B cell (primary cell): Measurements from ENCODE around the gene CHCHD6. TPM values are rescaled to one million over a fixed set of nuclear protein-coding genes. Genes with fewer than 3 reads are reported as not detected.

Source experiments
- ATAC-seq: fragments of 200-7000 bp; cut with Tn5 transposase; one replicate; pipeline ENCODE4 v1.10.0; 2021; ENCODE audit warnings: low read depth, mild to moderate bottlenecking, moderate number of reproducible peaks, moderate library complexity
- CTCF ChIA-PET: fragments of 350-600 bp; sonication (Branson Sonifier 250); formaldehyde crosslinking; loops from one replicate; lab custom pipeline; 2021; ENCODE audit warnings: antibody characterized with exemption, inconsistent platforms; lab: Charles Lee
- POLR2A ChIA-PET: fragments of 350-600 bp; sonication (Branson Sonifier 250); formaldehyde crosslinking; loops from one replicate; lab custom pipeline; 2021; ENCODE audit warnings: antibody characterized with exemption; lab: Charles Lee
- DNase-seq: peaks from one replicate; pipeline ENCODE4 v3.0.0; 2013
- H2AFZ ChIP-seq: 2 replicates; pipeline ENCODE4 v1.6.1; 2012; ENCODE audit warnings: mild to moderate bottlenecking, low read depth, low read length; ENCODE audit not compliant: insufficient read depth, poor library complexity, severe bottlenecking
- H3K27ac ChIP-seq, 2 donors: 1 replicate in 1 of 2; 2 replicates in 1 of 2; pipeline ENCODE4 v1.5.1; 2012 to 2013; ENCODE audit warnings: low read length in 2 of 2, mild to moderate bottlenecking in 2 of 2, moderate library complexity in 1 of 2
- H3K27me3 ChIP-seq, 4 experiments: fragments of 200-600 bp in 1 of 4; sonication (generic) in 1 of 4; replicated peaks in 1 of 4; 1 replicate in 2 of 4; 2 replicates in 2 of 4; pipeline versions ENCODE4 v1.6.1 to v1.7.0; 2013 to 2016; ENCODE audit warnings: low read length in 3 of 4, mild to moderate bottlenecking in 2 of 4, mixed read lengths in 1 of 4, moderate library complexity in 1 of 4; ENCODE audit not compliant: insufficient read depth in 4 of 4, control insufficient read depth in 3 of 4; ENCODE audit errors: control extremely low read depth in 1 of 4
- H3K36me3 ChIP-seq, 2 experiments: replicated peaks in 1 of 2; 1 replicate in 1 of 2; 2 replicates in 1 of 2; pipeline versions ENCODE4 v1.6.1 to v1.7.1; 2013; ENCODE audit warnings: low read length in 1 of 2; ENCODE audit not compliant: insufficient read depth in 2 of 2, control insufficient read depth in 1 of 2; ENCODE audit errors: control extremely low read depth in 1 of 2, extremely low read depth in 1 of 2
- H3K4me1 ChIP-seq, 2 donors: fragments of 200-600 bp in 1 of 2; sonication (generic) in 1 of 2; 1 replicate in 1 of 2; 2 replicates in 1 of 2; pipeline versions ENCODE4 v1.5.1 to v1.6.1; 2013 to 2017; ENCODE audit warnings: low read length in 2 of 2; ENCODE audit not compliant: control insufficient read depth in 2 of 2, insufficient read depth in 2 of 2
- H3K4me2 ChIP-seq: replicated peaks from 2 replicates; pipeline ENCODE3; 2012; ENCODE audit warnings: mild to moderate bottlenecking, low read depth, low read length; ENCODE audit not compliant: poor library complexity, severe bottlenecking
- H3K4me3 ChIP-seq, 5 experiments: fragments of 200-600 bp in 1 of 5; sonication (generic) in 1 of 5; 1 replicate in 3 of 5; 2 replicates in 2 of 5; pipeline versions ENCODE4 v1.5.1 to v1.7.0; 2011 to 2016; ENCODE audit warnings: low read length in 4 of 5, mild to moderate bottlenecking in 4 of 5, low read depth in 2 of 5, control low read depth in 1 of 5, moderate library complexity in 1 of 5; ENCODE audit not compliant: insufficient read depth in 1 of 5; ENCODE audit errors: control extremely low read depth in 1 of 5, extremely low read depth in 1 of 5
- H3K79me2 ChIP-seq: fragments of 200-600 bp; sonication (generic); one replicate; pipeline ENCODE4 v1.6.0; 2016; ENCODE audit warnings: low read length; ENCODE audit not compliant: control insufficient read depth, insufficient read depth
- H3K9ac ChIP-seq: fragments of 200-600 bp; sonication (generic); 2 replicates; pipeline ENCODE4 v1.6.1; 2017; ENCODE audit warnings: mild to moderate bottlenecking, low read length, moderate library complexity
- H3K9me3 ChIP-seq, 3 donors: one replicate each; pipeline versions ENCODE4 v1.6.1 to v1.7.1; 2013; ENCODE audit warnings: low read length in 2 of 3; ENCODE audit not compliant: control insufficient read depth in 2 of 3, insufficient read depth in 1 of 3; ENCODE audit errors: control extremely low read depth in 1 of 3
- H4K20me1 ChIP-seq: 2 replicates; pipeline ENCODE4 v1.6.0; 2012; ENCODE audit warnings: mild to moderate bottlenecking, low read length; ENCODE audit not compliant: insufficient read depth, control insufficient read depth, poor library complexity, severe bottlenecking
- H3K27ac Mint-ChIP-seq: one replicate; pipeline ENCODE4 v1.8.0; 2021; ENCODE audit warnings: mixed read lengths
- H3K27me3 Mint-ChIP-seq: one replicate; pipeline ENCODE4 v1.8.0; 2021; ENCODE audit warnings: mixed read lengths
- H3K4me1 Mint-ChIP-seq: one replicate; pipeline ENCODE4 v1.8.0; 2021; ENCODE audit warnings: mixed read lengths
- H3K4me3 Mint-ChIP-seq: one replicate; pipeline ENCODE4 v1.8.0; 2021; ENCODE audit warnings: mixed read lengths
- H3K9me3 Mint-ChIP-seq: one replicate; pipeline ENCODE4 v1.8.0; 2022; ENCODE audit warnings: mixed read lengths; ENCODE audit not compliant: insufficient read depth
- EZH2 ChIP-seq: IDR thresholded peaks from 2 replicates; pipeline ENCODE4 v1.6.1; 2012; ENCODE audit warnings: borderline replicate concordance, low read depth, mild to moderate bottlenecking, moderate library complexity, low read length; ENCODE audit not compliant: insufficient read depth, poor library complexity, severe bottlenecking
- WGBS: methylation state at CpG from one replicate; pipeline ENCODE4 v1.1.5; 2013; ENCODE audit warnings: missing lambda C conversion rate; ENCODE audit not compliant: insufficient coverage; 5-methylcytosine and 5-hydroxymethylcytosine counted together
- intact Hi-C: fragments of 100-400 bp; cut with micrococcal nuclease; formaldehyde crosslinking; loops from one replicate; pipeline ENCODE4 v1.10.0; 2022
- polyA plus RNA-seq: library from polyadenylated mRNA; depleted of rRNA; stranded (reverse); fragments of >200 nt; gene quantifications from 2 replicates; pipeline ENCODE4 v1.2.3, GENCODE V29; 2012
- total RNA-seq, 2 donors: library from RNA; stranded (reverse); fragments of 120-200 nt in 1 of 2; gene quantifications; 1 replicate in 1 of 2; 2 replicates in 1 of 2; pipeline versions ENCODE4 v1.2.3 to v1.2.4, GENCODE V29; 2013 to 2022
- TF ChIP-seq, protein P1 (sequence below): fragments of 200-600 bp; IDR thresholded peaks from one replicate; pipeline ENCODE4 v1.8.0; 2022; ENCODE audit warnings: antibody characterized with exemption, mild to moderate bottlenecking

Gene CHCHD6
- total and polyA plus RNA-seq, 2 donors (not counting 1 experiment from before 2014, with no cell fraction given): 8.0 to 13.5 TPM

DNA sequence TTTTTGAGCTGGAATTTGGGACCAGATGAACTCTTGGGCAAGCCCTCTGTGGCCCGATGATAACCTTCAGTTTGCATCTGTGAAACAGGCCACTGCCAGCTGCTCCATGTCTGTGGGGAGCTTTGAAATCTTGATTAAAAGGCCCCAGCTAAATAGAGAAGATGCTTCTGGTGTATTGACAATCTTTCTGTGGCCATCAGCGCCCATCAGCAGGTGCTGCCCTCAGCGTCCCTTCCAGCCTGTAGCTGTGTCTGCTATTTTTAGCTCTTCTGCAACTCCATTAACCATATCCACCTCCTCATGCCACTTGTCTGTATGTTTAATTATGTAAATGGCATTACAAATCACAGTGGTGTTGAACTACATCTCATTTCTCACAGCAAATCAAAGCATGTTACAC, 54.0 kb downstream of the CHCHD6 start:
- peaks cover 7% of the 10 kb centered on the region for H3K4me1 Mint-ChIP-seq
- TF ChIP-seq, protein P1, sequence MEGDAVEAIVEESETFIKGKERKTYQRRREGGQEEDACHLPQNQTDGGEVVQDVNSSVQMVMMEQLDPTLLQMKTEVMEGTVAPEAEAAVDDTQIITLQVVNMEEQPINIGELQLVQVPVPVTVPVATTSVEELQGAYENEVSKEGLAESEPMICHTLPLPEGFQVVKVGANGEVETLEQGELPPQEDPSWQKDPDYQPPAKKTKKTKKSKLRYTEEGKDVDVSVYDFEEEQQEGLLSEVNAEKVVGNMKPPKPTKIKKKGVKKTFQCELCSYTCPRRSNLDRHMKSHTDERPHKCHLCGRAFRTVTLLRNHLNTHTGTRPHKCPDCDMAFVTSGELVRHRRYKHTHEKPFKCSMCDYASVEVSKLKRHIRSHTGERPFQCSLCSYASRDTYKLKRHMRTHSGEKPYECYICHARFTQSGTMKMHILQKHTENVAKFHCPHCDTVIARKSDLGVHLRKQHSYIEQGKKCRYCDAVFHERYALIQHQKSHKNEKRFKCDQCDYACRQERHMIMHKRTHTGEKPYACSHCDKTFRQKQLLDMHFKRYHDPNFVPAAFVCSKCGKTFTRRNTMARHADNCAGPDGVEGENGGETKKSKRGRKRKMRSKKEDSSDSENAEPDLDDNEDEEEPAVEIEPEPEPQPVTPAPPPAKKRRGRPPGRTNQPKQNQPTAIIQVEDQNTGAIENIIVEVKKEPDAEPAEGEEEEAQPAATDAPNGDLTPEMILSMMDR: no peak
- no peak for TF ChIP-seq EZH2
- H2AFZ ChIP-seq: no peak overlapping the region
- no peaks in the 10 kb centered on the region for H4K20me1 ChIP-seq
- no peaks in the 10 kb centered on the region for H3K36me3 ChIP-seq
- no peak overlapping the region for H3K27ac Mint-ChIP-seq
- no peak overlapping the region for H3K4me3 ChIP-seq
- no peak overlapping the region for H3K9ac ChIP-seq
- ATAC-seq: no peak
- intact Hi-C loops: no loop called here
- H3K4me2 ChIP-seq: no peak overlapping the region
- H3K79me2 ChIP-seq: no peaks in the 10 kb centered on the region
- H3K9me3 ChIP-seq: no peaks in the 10 kb centered on the region
- peaks cover 0 to 5% of the 10 kb centered on the region in 2 donors for H3K4me1 ChIP-seq
- H3K27me3 Mint-ChIP-seq: no peaks in the 10 kb centered on the region
- H3K4me3 Mint-ChIP-seq: no peak overlapping the region
- CTCF ChIA-PET: no interaction called here
- no peaks in the 10 kb centered on the region for H3K9me3 Mint-ChIP-seq
- POLR2A ChIA-PET: no interaction called here
- no peak overlapping the region for H3K27ac ChIP-seq
- H3K27me3 ChIP-seq: no peaks in the 10 kb centered on the region
- 100% methylated on average over 1 of the region's 3 CpGs for WGBS
- DNase-seq: no peak

DNA sequence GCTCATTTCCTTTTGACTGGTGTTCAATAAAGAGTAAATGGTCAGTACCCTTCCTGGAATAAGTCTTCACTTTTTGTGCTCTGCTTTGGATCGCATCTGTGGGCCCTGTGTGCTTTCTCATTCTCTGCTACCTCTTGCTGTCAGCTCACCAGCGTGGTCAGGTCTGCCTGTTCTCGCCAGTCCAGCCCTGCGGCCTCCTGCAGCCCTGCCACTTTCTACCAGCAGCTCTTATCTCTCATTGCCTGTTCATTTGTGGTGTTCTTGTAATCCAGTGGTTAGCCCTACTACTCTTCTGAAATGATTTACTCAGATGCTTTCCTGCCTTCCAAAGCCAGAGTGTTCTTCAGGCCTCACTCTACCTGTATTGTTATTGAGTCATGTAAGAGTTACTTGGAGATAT, 54.8 kb downstream of the CHCHD6 start:
- Histone ChIP-seq H3K9me3 (no peaks in the 10 kb centered on the region), H3K27ac (no peak overlapping the region), H3K27me3 (no peaks in the 10 kb centered on the region), H3K79me2 (no peaks in the 10 kb centered on the region), H3K4me3 (no peak overlapping the region), H3K36me3 (no peaks in the 10 kb centered on the region), H3K9ac (no peak overlapping the region), H4K20me1 (no peaks in the 10 kb centered on the region), H2AFZ (no peak overlapping the region), H3K4me2 (no peak overlapping the region), H3K4me1 (peaks cover 0 to 5% of the 10 kb centered on the region in 2 donors)
- no peak overlapping the region for H3K4me3 Mint-ChIP-seq
- ChIA-PET CTCF (no interaction called here), POLR2A (no interaction called here)
- intact Hi-C loops: no loop called here
- no peaks in the 10 kb centered on the region for H3K27me3 Mint-ChIP-seq
- WGBS: 90% methylated on average over 2 of the region's 4 CpGs
- no peak overlapping the region for H3K27ac Mint-ChIP-seq
- peaks cover 7% of the 10 kb centered on the region for H3K4me1 Mint-ChIP-seq
- H3K9me3 Mint-ChIP-seq: no peaks in the 10 kb centered on the region
- no peak for DNase-seq
- TF ChIP-seq, protein P1: no peak
- no peak for TF ChIP-seq EZH2
- no peak for ATAC-seq
